Loucy (cell line): ENCODE measurements around the gene PDPN.

Experiments
- H2AFZ ChIP-seq: fragments of 200-600 bp; sonication (generic); 2 replicates; pipeline ENCODE4 v1.6.0; 2016; ENCODE audit warnings: antibody characterized with exemption, mild to moderate bottlenecking, low read length, moderate library complexity
- H3F3A ChIP-seq: fragments of 200-600 bp; 2 replicates; pipeline ENCODE4 v1.6.0; 2016; ENCODE audit warnings: antibody characterized with exemption, low read depth, mild to moderate bottlenecking
- H3K27me3 ChIP-seq: fragments of 200-600 bp; sonication (generic); 2 replicates; pipeline ENCODE4 v1.6.1; 2014; ENCODE audit warnings: low read length, mild to moderate bottlenecking; ENCODE audit not compliant: insufficient read depth, poor library complexity, severe bottlenecking
- H3K36me3 ChIP-seq: fragments of 200-600 bp; sonication (generic); 2 replicates; pipeline ENCODE4 v1.6.1; 2016; ENCODE audit warnings: low read length; ENCODE audit not compliant: insufficient read depth
- H3K4me1 ChIP-seq: fragments of 200-600 bp; sonication (generic); 2 replicates; pipeline ENCODE4 v1.5.1; 2014; ENCODE audit warnings: low read length, mild to moderate bottlenecking; ENCODE audit not compliant: insufficient read depth, poor library complexity, severe bottlenecking
- H3K4me2 ChIP-seq: fragments of 200-600 bp; sonication (generic); 2 replicates; pipeline ENCODE4 v1.6.0; 2014; ENCODE audit warnings: antibody characterized with exemption, low read length, low read depth, mild to moderate bottlenecking; ENCODE audit not compliant: poor library complexity, severe bottlenecking
- H3K4me3 ChIP-seq: fragments of 200-600 bp; sonication (generic); 2 replicates; pipeline ENCODE4 v1.5.1; 2014; ENCODE audit warnings: low read length, mild to moderate bottlenecking, mixed read lengths; ENCODE audit not compliant: poor library complexity, severe bottlenecking
- H3K79me2 ChIP-seq: fragments of 200-600 bp; sonication (generic); 2 replicates; pipeline ENCODE4 v1.6.1; 2014; ENCODE audit warnings: low read length; ENCODE audit not compliant: insufficient read depth
- H3K9ac ChIP-seq: fragments of 200-600 bp; sonication (generic); 2 replicates; pipeline ENCODE4 v1.6.0; 2014; ENCODE audit warnings: mild to moderate bottlenecking, low read depth, low read length, moderate library complexity; ENCODE audit not compliant: poor library complexity, severe bottlenecking
- H3K9me2 ChIP-seq: fragments of 200-600 bp; sonication (generic); replicated peaks from 2 replicates; pipeline ENCODE4 v1.6.1; 2016; ENCODE audit warnings: low read depth, low read length, mixed read lengths
- H3K9me3 ChIP-seq: fragments of 200-600 bp; sonication (generic); 2 replicates; pipeline ENCODE4 v1.6.1; 2014; ENCODE audit warnings: mild to moderate bottlenecking, antibody characterized with exemption, low read length, low read depth; ENCODE audit not compliant: insufficient read depth
- H4K20me1 ChIP-seq: fragments of 200-600 bp; sonication (generic); 2 replicates; pipeline ENCODE4 v1.6.0; 2014; ENCODE audit warnings: antibody characterized with exemption, low read length, mild to moderate bottlenecking; ENCODE audit not compliant: insufficient read depth, poor library complexity, severe bottlenecking
- CTCF ChIP-seq: fragments of 200-600 bp; sonication (generic); conservative IDR thresholded peaks from 2 replicates; pipeline ENCODE4 v1.5.1; 2014; ENCODE audit warnings: mild to moderate bottlenecking, antibody characterized with exemption, low read length
- EZH2phosphoT487 ChIP-seq: fragments of 200-600 bp; IDR thresholded peaks from 2 replicates; pipeline ENCODE4 v1.6.1; 2018; ENCODE audit warnings: antibody characterized with exemption, mild to moderate bottlenecking, moderate library complexity, borderline replicate concordance

PDPN gene

DNA sequence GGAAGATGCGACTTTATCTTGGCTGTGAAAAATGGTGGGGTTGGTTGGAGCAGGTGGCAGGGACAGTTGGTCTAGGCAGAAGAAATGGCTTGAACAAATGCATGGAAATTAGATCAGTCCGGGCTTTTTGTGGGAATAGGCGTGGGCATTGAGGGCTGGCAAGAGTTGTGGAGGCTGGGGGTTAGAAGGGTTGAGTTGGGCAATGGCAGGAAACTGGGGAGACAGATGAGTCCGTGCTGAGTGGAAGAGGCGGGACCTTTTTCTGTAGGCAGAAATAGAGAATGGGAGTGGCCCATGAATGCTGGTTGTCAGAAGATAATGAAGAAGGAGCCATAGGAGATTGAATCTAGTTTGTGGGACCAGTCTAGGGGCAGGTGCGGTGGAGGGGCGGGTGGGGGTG lies 6.9 kb downstream of the PDPN start:
- H3K27me3 ChIP-seq, result no peaks in the 10 kb centered on the region
- no peaks in the 10 kb centered on the region for H3K9me3 ChIP-seq
- no peak for TF ChIP-seq CTCF
- no peak for TF ChIP-seq EZH2phosphoT487
- H4K20me1 ChIP-seq, result no peaks in the 10 kb centered on the region
- H3F3A ChIP-seq, result no peaks in the 10 kb centered on the region
- H2AFZ ChIP-seq, result no peak overlapping the region
- H3K36me3 ChIP-seq, result no peaks in the 10 kb centered on the region
- H3K9me2 ChIP-seq, result no peaks in the 10 kb centered on the region
- no peak overlapping the region for H3K4me3 ChIP-seq
- H3K4me2 ChIP-seq, result no peak overlapping the region
- H3K9ac ChIP-seq, result no peak overlapping the region
- H3K4me1 ChIP-seq, result no peaks in the 10 kb centered on the region
- no peaks in the 10 kb centered on the region for H3K79me2 ChIP-seq

DNA sequence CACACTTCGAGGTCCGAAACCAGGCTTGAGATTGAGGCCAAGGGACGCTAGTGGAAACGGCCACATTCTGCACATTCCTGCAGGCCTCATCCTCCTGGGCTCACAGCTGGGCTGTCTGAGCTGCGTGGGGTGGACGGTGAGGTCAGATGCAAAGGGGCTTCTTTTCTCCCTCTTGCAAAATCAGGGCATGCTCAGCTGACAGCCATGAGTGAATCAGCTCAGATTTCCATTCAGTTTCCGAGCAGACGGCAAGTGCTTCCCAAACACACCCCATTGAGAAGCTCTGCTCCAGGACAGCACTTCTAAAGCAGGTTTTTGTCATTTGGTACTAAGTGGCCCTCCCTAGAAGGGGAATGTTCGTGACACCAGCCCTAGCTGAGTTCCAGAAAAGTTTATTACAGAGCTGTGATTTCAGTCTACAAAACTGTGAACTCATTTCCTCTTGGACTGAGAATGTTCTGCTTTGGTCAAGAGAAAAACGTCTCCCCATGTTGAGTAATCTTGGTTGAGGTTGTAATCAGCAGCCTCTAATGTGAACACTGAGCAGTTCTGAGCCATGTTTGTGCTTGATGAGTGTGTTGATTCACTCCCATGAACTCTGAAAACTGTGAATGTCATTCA lies 10.0 kb downstream of the PDPN start:
- Histone ChIP-seq H3F3A (no peaks in the 10 kb centered on the region), H3K4me2 (no peak overlapping the region), H3K9me2 (no peaks in the 10 kb centered on the region), H3K27me3 (no peaks in the 10 kb centered on the region), H2AFZ (no peak overlapping the region), H3K9ac (no peak overlapping the region), H3K79me2 (no peaks in the 10 kb centered on the region), H3K4me1 (no peaks in the 10 kb centered on the region), H3K36me3 (no peaks in the 10 kb centered on the region), H3K9me3 (no peaks in the 10 kb centered on the region), H4K20me1 (no peaks in the 10 kb centered on the region), H3K4me3 (no peak overlapping the region)
- TF ChIP-seq CTCF (no peak), EZH2phosphoT487 (no peak)

DNA sequence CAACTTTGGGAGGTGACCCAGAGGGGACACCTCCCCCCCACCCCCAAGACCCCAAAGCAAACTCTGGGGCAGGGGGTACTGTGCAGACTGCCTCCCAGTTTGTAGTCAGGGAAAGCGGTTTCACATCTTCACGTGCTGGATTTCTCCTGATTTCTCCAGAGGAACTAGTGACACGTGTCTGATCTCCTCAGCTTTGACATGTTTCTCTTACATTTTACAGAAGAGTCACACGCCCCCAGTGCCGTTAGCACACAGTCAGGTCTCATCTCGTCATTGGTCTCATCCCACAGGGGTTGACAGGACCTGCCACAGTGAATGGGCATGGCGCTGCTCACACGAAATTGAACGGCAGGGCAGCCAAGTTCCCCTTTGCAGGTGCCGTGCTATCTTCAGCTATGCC lies 11.8 kb downstream of the PDPN start:
- Histone ChIP-seq H4K20me1 (no peaks in the 10 kb centered on the region), H3K27me3 (no peaks in the 10 kb centered on the region), H3K79me2 (no peaks in the 10 kb centered on the region), H3K4me2 (no peak overlapping the region), H3K9me2 (no peaks in the 10 kb centered on the region), H3K4me1 (no peaks in the 10 kb centered on the region), H3K9me3 (no peaks in the 10 kb centered on the region), H3K9ac (no peak overlapping the region), H3K4me3 (no peak overlapping the region), H3F3A (no peaks in the 10 kb centered on the region), H2AFZ (no peak overlapping the region), H3K36me3 (no peaks in the 10 kb centered on the region)
- TF ChIP-seq CTCF, result no peak
- no peak for TF ChIP-seq EZH2phosphoT487
